Pons (tissue), 1 donor: ENCODE results near the gene GPR89B.
"Not testable (repeated sequence)": the region's sequence is repeated elsewhere in the genome, so short reads cannot be mapped to it uniquely, and the experiment has no call there.

Experiments used
- DNase-seq: peaks from one replicate; pipeline ENCODE4 v3.0.0-alpha.2; 2016; ENCODE audit warnings: low spot score

The GPR89B gene

DNA sequence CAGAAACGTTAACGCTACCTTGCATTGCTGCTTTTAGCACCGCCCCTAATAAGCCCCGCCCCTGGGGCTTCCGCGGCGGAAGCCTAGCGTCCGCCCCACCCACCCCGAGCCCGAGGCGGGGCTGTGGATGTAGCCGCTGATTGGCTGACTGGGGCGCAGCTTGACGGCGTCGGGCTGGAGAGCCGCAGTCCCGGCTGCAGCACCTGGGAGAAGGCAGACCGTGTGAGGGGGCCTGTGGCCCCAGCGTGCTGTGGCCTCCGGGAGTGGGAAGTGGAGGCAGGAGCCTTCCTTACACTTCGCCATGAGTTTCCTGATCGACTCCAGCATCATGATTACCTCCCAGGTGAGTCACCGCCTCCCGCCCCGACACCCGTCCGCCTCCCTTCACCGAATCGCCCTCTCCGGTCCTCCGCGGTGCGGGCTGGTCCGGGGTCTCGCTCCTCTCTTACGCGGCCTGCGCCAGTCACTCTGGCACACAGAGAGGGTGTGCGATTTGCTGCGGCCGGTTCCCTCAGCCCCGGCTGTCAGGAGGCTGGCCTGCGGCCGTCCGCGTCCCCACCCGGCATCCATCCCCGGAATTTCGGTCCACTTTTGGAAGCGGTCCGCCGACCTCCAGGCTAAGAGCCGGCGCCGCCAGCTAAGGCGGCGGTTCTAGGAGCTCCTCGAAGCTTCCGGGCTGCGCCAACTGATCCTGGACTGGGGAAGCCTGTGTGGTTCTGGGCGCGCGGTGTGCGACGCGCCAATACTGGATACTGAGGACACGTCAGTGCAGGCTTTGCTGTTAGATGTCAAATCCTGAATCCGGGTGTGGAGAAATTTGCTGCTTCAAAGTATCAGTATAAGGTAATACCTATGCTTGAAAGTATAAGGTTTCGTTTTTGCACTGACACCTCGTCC, at the start of gene GPR89B:
Gene GPR89B, plus strand, starts transcription at position 185 of the 897 bp plus-strand sequence. Its CDS starts 117 bp downstream, at position 302.
- peak; percentile 83 for DNase-seq

DNA sequence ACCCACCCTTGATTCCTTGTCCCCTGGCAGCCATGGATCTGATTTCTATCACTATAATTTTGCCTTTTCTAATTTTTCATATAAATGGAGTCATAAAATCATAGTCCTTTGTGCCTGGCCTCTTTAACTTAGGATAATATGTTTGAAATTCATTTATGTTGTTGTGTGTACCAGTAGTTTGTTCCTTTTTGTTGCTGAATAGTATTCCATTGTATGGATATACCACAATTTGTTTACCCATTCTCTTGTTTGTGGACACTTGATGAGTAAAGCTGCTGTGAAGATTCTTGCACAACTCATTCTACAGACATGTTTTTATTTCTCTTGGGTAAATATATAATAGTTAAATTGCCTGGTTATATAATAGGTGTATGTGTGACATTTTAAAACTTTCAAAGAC, 48.3 kb upstream of the GPR89B start:
- no peak for DNase-seq

GRCh38 chr1:147882535-147882934, 45.7 kb upstream of the GPR89B start:
- DNase-seq, result no peak

GRCh38 chr1:147890177-147890790, 37.9 kb upstream of the GPR89B start:
- no peak for DNase-seq

DNA sequence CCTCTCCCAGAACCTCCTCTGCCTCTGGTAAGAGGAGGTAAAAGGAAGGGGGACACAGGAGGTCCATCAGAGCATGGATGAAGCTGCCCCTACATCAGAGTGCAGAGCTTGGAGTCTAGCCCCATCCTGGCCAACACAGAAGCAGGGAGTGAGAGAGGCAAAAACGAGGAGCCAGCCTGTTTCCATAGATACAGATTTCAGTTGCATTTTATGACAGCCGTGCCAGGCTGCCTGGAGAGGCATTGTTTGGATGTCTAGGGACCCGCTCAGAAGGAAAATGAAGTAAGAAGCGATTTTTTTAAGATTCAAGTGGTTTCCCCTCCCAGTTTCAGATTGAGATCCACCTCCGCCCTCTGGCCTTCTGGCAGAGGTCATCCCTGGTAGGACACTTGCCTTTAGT, 37.1 kb upstream of the GPR89B start:
- no peak for DNase-seq

- DNase-seq, result peak; percentile 30
These were observed 36.0 kb upstream of the GPR89B start for GRCh38 chr1:147892216-147892615.

DNA sequence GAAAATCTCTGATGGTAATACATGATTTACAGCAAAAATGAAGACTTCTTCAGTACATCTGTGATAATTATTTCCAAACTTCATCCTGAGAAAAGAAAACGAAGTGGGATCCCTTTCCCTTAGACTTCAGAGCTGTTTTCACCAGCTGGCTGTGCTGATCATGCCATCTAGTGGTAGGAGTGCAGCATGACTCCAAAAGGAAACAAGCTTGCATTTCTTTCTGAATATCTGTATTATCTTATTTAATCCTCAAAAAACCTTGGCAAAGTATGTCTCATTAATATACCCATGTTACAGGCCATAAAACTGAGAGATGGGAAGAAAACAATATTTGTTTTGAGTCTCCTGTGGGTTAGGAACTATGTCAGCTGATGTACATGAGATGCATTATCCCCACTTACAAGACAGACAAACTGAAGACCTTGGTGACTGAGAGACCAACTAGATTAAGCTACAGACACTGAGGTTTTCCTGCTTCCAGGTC, 35.4 kb upstream of the GPR89B start:
- peak; percentile 66 for DNase-seq

GRCh38 chr1:147895123-147895522, 33.1 kb upstream of the GPR89B start:
- no peak for DNase-seq

DNA sequence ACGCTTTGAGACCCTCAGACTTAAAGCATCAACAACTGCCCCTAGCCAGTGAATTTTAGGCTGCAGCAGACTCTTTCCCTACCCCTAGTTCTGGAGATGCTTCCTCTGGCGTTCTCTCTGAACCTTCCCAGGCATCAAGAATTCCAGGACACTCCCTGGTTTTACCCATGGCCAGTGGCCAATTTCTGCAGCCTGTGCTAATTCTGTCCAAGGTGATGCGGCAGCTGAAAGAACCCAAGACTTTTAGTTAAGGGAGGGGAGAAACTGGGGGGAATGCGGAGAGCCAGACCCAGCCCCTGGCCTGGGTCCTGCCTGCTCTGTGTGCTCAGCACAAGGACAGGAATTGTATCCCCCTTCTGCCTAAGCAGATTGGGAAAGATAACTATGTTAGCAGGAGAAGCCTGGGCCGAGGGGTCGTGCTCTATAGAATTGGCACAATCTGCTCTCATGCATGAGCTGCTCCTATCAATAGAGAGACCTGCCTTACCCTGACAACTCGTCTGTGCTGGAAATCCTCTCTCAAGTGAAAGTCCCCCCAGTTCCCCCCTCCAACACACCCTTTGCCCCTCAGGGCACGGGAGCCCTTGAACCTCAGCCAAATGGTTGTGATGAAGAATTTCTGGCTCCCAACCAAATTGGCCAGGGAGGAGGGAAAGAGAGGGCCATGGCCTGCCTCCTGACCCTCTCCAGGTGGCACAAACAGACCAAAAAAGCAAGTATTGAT, 31.0 kb upstream of the GPR89B start:
- DNase-seq, result no peak

- DNase-seq, result no peak
These were observed 30.4 kb upstream of the GPR89B start for GRCh38 chr1:147897789-147898188.

DNA sequence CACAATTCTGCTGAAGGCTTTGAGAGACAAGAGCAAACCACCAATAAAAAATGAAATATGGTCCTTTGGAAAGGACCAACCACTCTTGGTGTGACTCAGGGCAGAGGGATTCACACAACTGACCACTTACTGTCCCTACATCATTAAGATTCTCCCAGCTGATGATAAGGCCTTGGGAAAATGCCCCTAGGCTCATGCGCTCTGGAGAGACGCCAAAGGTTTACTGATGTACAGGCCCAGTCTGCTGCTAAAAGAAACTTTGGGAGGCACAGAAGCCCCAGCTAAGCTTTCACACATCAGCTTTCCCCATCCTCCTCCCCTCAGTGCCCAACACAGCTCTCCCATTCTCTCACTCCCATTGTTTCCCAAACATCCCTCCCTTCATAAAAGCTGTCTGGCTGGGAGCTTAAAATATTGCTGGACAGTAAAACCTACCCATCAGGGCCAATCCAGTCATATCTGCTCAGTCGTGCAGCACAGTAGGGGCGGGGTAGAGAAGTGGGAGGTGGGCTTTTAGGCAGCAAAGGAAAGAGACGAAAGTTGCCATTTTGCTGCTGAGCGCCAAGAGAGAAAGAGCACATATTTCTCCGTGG, 25.9 kb upstream of the GPR89B start, which contains the start of gene GJA8:
Gene GJA8, plus strand, starts transcription at position 543 of the 593 bp plus-strand sequence. CDS start 5,161 bp downstream, outside the sequence.
- DNase-seq, result no peak

- no peak for DNase-seq
These were observed 23.5 kb upstream of the GPR89B start for GRCh38 chr1:147904726-147905125.

DNA sequence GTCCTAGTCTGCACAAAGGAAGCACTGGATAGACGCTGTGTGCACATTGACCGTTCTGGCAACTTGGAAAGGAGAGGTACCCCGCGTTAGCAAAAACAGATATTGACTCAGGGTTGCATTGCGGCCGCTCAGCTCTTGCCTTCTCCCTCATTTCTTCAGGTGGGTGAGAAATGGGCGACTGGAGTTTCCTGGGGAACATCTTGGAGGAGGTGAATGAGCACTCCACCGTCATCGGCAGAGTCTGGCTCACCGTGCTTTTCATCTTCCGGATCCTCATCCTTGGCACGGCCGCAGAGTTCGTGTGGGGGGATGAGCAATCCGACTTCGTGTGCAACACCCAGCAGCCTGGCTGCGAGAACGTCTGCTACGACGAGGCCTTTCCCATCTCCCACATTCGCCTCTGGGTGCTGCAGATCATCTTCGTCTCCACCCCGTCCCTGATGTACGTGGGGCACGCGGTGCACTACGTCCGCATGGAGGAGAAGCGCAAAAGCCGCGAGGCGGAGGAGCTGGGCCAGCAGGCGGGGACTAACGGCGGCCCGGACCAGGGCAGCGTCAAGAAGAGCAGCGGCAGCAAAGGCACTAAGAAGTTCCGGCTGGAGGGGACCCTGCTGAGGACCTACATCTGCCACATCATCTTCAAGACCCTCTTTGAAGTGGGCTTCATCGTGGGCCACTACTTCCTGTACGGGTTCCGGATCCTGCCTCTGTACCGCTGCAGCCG, 20.3 kb upstream of the GPR89B start:
- DNase-seq, result no peak

GRCh38 chr1:147912553-147912952, 15.7 kb upstream of the GPR89B start:
- DNase-seq, result no peak

DNA sequence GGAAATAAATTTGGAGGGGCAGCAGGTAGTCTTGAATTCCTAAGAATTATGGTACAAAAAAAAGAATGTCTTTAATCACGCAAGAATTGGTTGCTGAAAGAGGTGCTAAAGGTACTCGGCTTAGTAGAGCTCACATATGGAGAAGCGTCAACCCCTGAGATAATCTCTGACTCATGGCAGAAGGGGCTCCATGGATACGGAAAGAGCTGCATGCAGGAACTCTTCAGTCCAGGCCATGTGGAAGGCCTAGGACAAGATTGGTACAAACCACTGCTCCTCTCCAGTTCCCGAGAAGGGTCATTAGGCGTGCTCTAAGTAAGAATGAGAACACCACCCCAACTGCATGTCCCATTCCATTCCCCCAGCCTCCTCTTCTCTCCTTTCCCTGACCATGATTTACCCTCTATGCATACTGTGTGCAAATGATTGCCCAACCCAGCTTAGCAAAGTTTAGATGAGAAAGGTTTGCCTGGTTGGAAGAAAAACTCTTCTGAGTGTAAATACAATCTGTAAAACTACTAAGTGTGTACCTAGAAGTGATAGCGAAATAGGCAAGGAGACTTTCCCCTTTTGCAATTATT, 14.8 kb upstream of the GPR89B start:
- DNase-seq, result no peak

GRCh38 chr1:147919896-147920295, 8.3 kb upstream of the GPR89B start:
- DNase-seq, result no peak

DNA sequence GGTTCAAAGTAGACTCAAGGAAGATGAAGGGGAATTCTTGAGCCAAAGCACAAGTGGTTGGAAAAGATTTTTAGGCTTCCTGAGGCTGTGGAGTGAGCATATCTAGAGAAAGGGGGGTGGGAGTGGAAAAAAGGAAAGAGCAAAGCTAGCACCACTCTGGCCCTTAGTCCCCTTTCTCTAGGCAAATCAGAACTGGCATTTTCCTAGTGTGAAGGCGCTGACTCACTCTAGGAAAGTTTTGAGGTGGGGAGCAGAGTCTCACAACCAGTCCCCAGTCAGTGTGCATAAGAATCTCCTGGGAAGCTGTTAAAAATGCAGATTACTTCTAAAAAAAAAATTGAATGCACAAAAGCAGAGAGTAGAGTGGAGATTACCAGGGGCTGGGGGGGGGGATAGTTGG, 3.4 kb upstream of the GPR89B start:
- DNase-seq, result no peak

DNA sequence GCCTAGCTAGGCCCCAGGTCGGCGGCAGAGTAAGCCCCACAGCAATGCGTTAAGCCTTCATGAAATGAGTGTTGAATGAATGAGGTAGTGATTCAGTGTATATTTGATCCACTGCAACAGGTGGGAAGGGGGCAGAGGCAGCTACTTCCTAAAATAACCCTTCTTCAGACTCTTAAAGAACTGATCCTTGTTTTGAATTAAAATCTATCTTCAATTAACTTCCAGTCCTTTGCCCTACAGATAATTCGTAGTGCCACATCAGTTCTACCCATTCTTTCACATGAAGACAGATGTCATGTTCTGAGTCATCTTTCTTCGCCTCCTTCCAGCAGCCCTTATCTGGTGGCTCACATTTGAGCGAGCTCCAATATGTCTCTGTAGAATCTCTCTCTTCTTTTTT, 1.0 kb upstream of the GPR89B start:
- not testable (repeated sequence) for DNase-seq

DNA sequence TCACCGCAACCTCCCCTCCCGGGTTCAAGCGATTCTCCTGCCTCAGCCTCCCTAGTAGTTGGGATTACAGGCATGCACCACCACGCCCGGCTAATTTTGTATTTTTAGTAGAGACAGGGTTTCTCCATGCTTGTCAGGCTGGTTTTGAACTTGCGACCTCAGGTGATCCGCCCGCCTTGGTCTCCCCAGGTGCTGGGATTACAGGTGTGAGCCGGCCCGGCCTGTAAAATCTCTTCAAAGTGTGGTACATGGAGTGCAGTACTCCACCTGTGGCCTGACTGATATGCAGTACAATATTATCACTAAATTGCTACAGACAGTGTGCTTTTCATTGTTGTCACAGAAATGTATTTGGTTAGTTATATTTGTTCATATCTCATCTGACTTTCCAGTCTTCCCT, 531 bp upstream of the GPR89B start:
- DNase-seq, result not testable (repeated sequence)

DNA sequence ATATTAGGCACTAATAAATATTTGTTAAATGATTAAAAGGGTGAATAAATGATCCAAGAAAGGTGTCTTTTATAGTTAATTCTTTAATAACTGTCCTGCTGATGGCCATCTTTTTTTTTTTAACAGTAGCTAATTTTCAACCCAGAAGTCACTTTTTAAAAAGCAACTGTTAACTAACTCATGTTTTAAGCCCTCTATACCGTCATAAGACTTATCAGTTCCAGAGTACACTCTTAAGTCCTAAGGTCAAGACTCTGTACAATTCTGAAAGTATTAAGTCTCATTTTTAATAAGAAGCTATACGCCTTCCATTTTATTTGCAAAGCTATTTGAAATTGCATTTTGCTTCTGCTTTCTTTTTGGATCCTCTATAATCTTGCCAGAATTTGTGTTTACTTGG, 2.9 kb downstream of the GPR89B start:
- not testable (repeated sequence) for DNase-seq

- DNase-seq, result peak; percentile 47
These were observed 7.1 kb downstream of the GPR89B start for GRCh38 chr1:147935296-147935695.
